HG03139 (cell line): ENCODE measurements around the gene SCYGR1.
"Not testable (repeated sequence)": the region's sequence is repeated elsewhere in the genome, so short reads cannot be mapped to it uniquely, and the experiment has no call there.

ENCODE experiments used
- ATAC-seq: cut with Tn5 transposase; IDR thresholded peaks from one replicate; pipeline ENCODE4 v1.9.1; 2021; ENCODE audit not compliant: unreplicated experiment

Gene SCYGR1

DNA sequence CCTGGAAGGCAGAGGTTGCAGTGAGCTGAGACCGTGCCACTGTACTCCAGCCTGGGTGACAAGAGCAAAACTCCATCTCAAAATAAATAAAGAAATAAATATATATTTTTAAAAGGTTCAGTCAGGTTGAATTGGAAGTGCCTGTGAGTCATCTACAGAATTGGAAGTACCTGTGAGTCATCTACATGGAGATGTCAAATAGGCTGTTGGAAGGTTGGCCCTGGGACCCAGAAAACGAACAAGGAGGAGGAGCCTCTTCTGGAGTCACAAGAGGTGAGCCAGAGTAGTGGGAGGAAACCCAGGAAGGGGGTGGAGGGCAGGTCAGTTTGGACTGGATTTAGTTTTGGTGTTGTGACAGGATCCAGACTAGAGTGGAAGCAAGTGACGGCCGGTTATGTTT, 15.2 kb upstream of the SCYGR1 start:
- ATAC-seq, result no peak

DNA sequence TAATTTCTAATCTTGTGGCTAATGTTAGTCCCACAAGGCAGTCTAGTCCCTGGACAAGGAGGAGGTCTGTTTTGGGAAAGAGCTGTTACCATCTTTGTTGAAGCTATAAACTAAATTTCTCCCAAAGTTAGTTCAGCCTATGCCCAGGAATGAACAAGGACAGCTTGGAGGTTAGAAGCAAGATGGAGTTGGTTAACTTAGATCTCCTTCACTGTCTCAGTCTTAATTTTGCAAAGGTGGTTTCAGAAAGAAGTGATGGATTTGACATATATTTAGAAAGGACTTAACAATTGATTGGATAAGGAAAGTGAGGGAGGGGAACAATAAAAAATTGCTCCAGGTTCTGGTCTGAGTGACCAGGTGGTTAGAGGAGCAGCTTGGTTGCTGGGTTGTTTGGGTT, 14.6 kb upstream of the SCYGR1 start:
- no peak for ATAC-seq

DNA sequence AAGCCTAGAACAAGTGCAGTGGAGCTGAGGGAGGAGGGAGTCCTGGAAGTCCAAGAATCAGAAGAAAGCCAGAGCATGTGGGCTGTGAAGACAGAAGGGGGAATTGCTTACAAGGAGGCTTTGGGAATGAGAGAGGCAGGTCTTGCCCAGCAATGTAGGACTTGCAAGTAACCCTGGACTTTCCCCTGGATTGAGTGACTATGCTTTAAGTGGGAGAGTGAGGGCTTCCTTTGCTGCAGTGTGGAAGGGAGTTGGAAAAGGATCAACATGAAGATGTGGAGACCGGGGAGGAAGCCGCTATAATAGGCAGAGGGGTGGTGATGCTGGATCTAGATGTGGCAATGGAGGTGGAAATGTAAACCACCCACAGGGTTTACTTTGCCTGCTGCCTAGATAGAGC, 13.8 kb upstream of the SCYGR1 start:
- ATAC-seq, result no peak

DNA sequence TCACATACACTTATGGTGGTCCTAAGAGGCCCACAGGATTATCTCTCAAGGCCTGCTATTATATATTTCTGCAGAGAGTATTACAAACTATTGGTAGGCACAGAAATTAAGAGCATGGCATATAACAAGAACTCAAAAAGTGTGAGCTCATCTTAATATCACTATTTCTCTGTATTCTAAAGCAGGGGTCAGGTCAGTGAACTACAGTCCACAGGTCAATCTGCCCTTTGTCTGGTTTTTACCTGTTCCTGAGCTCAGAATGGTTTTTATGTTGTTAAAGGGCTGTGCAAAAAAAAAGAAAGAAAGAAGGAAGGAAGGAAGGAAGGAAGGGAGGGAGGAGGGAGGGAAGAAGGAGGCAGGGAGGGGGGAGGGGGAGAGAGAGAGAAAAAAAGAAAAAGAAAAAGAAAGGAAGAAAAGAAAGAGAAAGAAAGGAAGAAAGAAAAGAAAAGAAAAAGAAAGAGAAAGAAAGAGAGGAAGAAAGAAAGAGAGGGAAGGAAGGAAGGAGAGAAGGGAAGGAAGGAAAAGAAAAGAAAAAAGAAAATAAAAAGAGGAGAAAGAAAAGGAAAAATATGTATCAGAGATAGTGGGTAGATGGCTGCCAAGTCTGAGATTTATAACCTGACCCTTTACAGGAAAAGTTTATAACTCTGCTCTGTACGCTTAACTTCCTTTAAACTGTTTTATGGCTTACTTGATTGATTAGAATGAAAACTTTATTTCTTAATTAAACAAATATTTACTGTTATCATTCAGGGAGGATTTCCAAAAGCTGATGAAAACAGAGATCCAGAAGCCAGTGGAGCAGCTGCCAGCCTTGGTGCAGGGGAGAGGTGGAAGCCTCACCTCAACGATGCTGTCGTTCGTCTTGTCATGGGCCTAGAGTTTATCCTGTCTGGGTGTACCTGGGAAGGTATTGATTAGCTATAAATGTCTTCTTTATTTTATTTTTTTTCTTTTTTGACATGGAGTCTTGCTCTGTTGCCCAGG, 11.2 kb upstream of the SCYGR1 start:
- ATAC-seq, result no peak

DNA sequence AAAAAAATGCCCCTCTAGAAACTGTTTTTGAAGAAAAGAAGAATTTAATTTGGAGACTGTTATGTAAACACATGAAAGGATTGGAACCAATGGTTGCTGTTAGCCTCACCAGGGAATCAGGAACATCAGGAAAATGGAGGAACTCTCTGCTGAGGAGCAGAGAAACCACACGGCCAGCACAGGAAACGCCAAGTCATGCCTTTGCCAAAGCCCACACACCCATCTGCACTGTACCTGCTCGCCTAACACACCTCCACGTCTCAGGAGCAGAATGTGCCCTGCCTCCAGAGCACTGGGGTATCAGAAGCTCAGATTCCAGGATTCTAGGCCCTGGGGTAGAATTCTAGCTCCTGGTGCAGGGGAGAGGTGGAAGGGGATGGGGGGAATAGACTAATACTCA, 9.8 kb upstream of the SCYGR1 start:
- no peak for ATAC-seq

DNA sequence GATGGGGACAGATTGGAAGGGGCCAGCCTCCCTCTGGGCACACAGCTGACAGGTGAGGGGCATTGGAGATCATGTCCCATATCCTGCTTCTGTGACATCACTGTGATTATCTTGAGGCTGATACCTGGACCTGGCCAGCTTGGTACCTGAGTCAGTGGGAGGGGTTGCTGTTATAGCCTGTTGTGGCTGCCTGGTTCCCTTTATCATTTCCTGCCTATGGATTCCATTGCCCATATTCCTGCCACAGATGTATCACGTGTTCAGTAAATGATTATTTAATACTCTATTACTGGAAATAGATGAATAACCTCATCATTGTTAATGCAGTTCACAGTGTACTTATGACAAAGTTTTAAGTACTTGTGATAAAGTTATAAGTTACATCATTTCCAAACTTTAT, 7.8 kb upstream of the SCYGR1 start:
- no peak for ATAC-seq

DNA sequence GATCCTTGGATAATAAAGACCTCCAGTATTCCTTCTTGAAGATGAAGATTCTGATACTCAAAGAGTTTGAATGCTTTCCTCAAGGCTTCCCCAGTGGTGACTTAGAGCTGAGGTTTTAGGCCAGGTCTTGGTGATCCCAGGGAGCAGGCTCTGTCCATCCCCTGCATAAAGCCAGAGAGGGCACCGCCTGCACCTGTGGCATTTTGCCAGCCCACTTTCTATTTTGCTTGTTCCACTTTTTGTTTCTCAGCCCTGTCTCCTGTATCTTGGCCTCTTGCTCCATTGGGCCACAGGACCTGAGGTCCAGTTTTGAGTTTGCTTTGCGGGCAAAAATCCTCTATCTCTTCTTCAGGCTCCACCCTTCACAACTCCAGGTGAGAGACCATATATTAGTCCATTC, 6.7 kb upstream of the SCYGR1 start:
- ATAC-seq, result no peak

DNA sequence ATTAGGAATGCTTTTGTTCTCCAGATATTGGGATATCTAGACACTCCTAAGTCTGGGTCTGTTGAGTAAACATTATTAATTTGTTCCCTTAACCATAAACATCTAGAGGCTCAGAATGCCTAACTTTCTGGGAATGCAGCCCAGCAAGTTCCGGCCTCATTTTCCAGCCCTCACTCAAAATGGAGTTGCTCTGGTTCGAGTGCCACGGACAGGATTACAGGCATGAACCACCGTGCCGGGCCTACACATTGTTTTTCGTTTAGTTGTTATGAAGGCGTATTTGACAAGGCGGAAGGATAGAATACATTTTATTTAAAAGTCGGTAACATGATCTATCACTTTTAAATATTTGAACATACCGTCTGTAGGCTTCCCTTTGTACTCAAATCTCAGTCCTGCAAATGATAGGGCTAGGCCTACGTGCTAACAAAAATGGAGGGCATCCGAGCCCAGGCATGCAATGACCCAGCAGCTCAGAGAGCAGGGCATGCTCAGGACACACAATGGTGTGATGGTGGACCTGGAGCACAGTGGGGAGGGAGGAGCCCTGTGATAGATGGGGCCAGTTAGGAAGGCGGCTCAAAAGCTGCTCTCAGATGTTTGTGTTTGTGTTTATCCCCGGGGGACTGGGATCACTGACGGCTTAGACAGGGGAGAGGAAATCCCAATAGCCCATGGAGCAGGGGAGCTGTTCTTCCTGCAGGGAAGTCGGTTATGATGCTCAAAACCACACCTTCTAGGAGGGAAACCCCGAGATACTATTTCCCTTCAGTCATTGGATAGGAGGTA, 2.9 kb upstream of the SCYGR1 start:
- no peak for ATAC-seq

DNA sequence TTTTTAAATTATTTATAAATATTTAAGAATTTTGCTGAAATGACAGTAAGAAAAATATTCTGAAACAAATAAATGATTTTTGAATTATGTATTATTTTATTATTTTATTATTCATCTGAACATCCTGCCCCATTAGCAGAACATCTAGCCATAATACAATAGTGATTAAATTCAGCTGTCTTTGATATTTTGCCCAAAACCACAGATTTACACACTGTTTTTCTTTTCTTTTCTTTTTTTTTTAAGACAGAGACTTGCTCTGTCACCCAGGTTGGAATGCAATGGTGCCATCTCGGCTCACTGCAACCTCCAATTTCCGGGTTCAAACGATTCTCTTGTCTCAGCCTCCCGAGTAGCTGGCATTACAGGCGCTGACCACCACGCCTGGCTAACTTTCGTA, 1.9 kb upstream of the SCYGR1 start:
- no peak for ATAC-seq

DNA sequence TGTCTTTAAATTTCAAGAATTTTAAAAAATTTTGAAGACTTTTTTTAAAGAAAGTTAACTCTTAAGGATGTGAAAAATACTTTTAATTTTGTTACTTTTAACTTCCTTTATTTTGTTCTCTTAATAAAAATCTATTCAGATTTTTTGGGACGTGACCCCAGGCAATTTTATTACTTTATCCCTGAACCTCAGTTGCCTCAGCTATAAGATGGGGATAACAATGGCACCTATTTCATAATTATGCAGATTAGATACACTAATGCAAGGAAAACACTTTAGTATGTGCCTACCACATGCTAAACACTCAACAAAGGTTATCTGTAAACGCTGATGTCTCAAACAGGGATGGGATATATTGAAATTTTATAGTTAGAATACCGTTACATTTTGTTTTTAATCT, 1.5 kb upstream of the SCYGR1 start:
- no peak for ATAC-seq

DNA sequence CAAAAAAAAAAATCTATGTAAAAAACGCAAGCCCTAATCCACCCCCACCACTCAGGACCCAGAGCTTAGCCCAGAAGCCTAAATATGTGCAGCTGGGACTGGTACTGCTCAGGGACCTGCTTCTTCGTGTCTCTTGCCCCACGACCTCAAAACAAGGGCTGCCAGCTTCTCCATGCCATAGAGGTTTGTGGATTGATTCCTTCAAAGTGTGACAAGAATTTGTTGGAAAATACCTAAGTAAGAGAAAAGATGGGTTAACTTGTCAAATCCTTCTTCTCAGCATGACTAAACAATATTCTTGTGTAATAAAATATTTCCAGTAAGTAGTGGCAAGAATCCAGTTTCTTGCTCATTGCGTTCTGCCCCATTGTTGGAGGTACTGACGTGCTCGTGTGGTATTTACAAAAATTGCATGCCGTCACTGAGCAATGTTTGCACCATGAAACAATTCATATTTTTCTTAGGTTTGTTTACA, 825 bp upstream of the SCYGR1 start:
- no peak for ATAC-seq

DNA sequence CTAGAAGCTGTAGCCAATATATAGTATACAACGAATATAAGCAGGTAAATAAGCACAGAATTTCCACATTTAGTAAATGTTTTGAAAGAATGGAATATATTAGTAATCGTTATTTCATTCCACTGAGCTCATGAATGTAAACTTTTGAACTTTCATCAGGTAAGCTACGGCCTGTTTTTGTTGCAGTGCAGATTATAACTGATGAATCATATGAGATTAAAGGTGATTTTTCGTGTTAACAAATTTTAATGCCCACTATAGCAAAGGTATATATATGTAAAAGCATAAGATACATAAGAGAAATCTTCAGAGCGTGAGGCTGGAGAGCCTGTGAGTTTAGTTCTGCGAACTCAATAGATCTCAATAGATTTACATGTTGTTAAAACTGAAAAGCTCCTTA, 1.1 kb downstream of the SCYGR1 start:
- no peak for ATAC-seq

DNA sequence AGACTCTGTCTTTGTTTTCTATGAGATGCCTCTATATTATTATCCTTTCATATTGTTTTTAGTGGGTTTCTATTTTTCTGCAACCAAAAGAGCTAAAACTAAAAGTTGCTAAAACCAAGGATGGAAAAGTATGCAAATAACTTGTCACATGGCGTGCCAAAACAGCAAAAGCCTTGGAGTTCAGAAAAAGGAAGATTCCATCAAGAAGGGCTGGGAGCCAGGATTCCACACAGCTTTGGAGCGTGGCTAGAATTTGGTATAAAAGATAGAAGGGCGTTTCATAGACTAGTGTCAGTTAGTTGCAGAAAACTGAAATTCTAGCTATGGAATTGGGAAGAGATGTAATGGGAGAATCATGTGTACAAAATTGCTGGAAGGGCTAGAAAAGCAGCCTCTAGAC, 4.1 kb downstream of the SCYGR1 start:
- no peak for ATAC-seq

DNA sequence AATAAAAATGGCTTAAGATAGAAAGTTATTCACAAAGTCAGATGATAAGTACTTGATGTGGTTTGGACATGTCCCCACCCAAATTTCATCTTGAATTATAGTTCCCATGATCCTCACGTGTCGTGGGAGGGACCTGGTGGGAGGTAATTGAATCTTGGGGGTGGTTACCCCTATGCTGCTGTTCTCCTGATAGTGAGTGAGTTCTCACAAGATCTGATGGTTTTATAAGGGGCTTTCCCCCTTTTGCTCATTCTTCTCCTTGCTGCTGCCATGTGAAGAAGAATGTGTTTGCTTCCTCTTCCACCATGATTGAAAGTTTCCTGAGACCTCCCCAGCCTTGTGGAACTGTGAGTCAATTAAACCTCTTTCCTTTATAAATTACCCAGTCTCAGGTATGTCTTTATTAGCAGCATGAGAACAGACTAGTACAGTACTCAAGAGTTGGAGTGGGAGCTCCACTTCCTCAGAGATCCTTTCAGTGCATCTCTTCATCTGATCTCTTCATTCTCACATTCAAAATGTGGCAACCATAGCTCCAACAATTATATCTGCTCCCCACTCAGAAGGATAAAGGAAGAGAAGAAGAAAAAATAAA, 5.4 kb downstream of the SCYGR1 start:
- not testable (repeated sequence) for ATAC-seq

DNA sequence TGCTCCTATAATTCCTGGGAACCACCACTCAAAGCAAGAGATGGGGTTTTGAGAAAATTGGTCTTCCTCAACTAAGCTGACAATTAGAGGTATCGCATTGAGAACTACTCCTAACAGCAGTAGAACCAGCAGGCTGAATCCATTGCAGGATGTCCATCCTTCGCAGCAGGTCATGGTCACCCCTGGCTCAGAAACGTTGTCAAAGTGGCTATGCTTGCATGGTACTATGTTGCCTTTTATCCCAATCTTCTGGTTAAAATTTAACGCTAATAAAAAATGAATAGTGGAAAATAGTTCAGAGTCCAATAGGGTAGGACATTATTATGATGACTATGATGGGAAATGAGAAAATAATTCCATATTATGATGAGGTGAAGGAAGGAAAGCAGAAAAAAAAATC, 8.7 kb downstream of the SCYGR1 start, which contains the start of gene TM4SF20:
Gene TM4SF20, minus strand, starts transcription at position 212 of the 400 bp plus-strand sequence. Its CDS starts 38 bp downstream, at position 174.
- ATAC-seq, result no peak

DNA sequence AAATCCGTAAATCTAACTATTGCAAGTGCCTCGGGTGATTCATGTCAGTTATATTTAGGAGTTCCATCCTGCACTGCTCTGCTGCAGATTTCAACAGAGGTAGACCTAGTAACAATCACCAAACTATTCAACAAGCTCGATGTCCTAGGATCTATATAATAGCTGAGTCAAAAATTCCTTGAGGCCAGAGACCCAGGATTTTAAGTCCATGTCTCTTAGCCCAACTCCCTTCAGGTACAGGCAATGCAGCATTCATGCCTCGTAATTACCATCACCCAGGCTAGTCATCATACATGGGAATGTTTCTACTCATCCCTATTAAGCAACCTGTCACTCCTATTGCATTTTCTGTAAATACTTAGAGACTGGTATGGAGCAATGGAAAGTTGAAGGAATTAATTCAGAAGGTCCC, 9.4 kb downstream of the SCYGR1 start:
- ATAC-seq, result no peak

DNA sequence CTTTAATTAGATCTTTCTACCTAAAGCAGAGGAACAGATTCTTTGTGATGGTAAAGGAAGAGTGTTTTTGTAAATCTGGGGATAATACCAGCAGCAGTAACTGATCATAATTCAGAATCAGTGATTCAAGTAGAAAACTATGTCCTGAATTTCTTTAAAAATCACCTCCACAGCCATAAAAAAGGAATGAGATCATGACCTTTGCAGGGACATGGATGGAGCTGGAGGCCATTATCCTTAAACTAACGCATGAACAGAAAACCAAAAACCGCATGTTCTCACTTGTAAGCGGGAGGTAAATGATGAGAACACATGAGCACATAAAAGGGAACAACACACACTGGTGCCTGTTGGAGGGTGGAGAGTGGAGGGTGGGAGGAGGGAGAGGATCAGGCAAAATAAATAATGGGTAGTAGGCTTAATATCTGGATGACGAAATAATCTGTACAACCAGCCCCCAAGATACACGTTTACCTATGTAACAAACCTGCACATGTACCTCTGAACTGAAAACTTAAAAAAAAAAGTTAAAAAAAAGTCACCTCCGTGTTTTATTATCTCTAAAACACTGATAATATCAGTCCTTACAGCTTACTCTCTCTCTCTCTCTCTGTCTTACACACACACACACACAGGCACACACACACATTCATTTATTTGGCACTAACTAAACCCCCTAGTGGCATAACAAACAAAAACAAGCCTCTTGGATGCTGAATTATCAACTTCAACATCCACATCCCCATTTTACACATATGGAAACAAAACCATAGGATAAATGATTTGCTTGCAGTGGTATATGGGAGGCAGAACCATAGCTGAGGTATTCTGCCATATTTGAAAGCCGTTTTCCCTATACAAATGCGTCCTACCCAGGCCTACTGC, 10.0 kb downstream of the SCYGR1 start:
- ATAC-seq, result no peak

DNA sequence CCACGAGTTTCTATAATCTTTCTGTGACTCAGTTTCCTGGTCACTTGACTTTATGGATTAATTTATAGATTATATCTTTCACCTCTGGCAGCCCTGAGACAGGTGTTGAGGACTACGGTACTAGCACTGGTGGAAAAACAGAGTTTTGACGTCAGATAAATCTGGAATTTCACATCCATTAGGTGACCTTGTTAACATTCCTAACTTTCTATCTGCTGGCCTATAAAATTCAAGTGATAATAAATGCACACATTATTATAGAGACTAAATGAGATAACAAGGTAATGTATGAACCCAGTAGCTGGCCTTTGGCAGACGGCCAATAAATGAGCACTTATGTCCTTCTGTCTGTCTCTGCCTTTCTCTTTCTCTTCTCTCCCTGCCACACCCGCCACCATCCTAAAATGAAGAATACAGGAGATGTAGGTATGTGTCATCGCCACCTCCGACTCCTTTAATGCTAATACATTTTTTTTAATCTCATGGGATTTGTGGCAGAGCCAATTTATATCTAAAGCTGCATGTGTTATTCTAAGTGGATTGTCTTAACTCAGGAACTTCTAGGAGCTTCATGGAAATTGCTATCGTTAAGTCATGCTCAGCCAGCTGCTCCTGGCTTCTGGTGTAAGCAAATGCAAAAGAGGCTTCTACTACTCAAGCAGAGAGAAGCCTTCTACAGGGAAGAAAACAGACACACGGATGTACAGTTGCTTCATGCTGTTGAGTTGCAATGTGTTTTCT, 10.9 kb downstream of the SCYGR1 start:
- no peak for ATAC-seq

DNA sequence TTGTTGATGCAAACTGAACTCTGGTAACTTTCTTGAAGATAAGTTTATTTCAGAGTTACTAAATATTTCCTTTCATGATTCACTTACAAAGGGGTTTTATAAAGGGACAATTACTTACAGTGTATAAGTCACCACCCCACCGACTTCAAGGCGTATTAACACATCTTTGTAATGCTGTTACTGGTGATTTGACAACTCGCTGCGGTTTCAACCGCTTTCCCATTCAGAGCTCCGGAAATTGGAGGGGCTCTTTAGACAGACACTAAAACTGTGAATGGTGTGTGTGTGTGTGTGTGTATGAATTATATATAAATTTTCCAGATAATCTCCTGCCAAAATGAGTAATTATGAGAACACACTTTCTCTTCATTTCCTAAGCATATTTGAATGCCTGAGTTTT, 13.6 kb downstream of the SCYGR1 start:
- no peak for ATAC-seq

DNA sequence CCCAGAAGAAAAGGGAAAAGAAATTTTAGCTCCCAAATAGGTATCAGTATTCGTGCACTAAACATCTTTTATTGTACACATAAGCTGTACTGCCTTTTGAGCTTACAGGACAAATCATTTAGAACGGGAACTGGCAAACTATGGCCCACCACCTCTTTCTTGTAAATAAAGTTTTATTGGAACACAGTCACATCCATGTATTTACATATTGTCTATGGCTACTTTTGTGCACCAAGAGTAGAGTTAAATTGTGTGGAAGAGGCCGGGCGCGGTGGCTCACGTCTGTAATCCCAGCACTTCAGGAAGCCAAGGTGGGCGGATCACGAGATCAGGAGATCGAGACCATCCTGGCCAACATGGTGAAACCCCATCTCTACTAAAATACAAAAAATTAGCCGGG, 14.4 kb downstream of the SCYGR1 start:
- no peak for ATAC-seq
